ENCODE results near the gene SDK1.

The SDK1 gene

GRCh38 chr7:3540456-3541220 lies 239.6 kb downstream of the SDK1 start:
- in situ Hi-C loops (cut with HindIII; ENCODE audit: low sequenced_read_pairs) = loop anchor here (5.0 kb wide), 1 partner anchor 58 kb away; no protein-coding TSS in a partner anchor
- no peak for DNase-seq (ENCODE audit: low read depth)
- no peak overlapping the region for H3K4me3 ChIP-seq (ENCODE audit: low read depth, low read length)
- TF ChIP-seq CTCF (IDR thresholded peaks at IDR 0.05; ENCODE audit: low read depth, low read length, missing control alignments) = no peak

- no peak for TF ChIP-seq CTCF (IDR thresholded peaks at IDR 0.05; ENCODE audit: low read depth, low read length, missing control alignments)
- H3K4me3 ChIP-seq (ENCODE audit: low read depth, low read length) = no peak overlapping the region
- in situ Hi-C loops (cut with HindIII; ENCODE audit: low sequenced_read_pairs) = loop anchor here (5.0 kb wide), 1 partner anchor 62 kb away; no protein-coding TSS in a partner anchor
- DNase-seq (ENCODE audit: low read depth) = no peak
Observed at GRCh38 chr7:3544202-3544601, 243.2 kb downstream of the SDK1 start.

- TF ChIP-seq CTCF (IDR thresholded peaks at IDR 0.05; ENCODE audit: low read depth, low read length, missing control alignments) = no peak
- in situ Hi-C loops (cut with HindIII; ENCODE audit: low sequenced_read_pairs) = no loop called here
- H3K4me3 ChIP-seq (ENCODE audit: low read depth, low read length) = no peak overlapping the region
- DNase-seq (ENCODE audit: low read depth) = no peak
Observed at GRCh38 chr7:3548815-3549214, 247.8 kb downstream of the SDK1 start.

GRCh38 chr7:3549601-3550000 lies 248.5 kb downstream of the SDK1 start:
- H3K4me3 ChIP-seq (ENCODE audit: low read depth, low read length) = no peak overlapping the region
- no peak for DNase-seq (ENCODE audit: low read depth)
- no peak for TF ChIP-seq CTCF (IDR thresholded peaks at IDR 0.05; ENCODE audit: low read depth, low read length, missing control alignments)
- in situ Hi-C loops (cut with HindIII; ENCODE audit: low sequenced_read_pairs) = no loop called here

GRCh38 chr7:3551536-3551935 lies 250.5 kb downstream of the SDK1 start:
- no peak for DNase-seq (ENCODE audit: low read depth)
- TF ChIP-seq CTCF (IDR thresholded peaks at IDR 0.05; ENCODE audit: low read depth, low read length, missing control alignments) = no peak
- in situ Hi-C loops (cut with HindIII; ENCODE audit: low sequenced_read_pairs) = no loop called here
- no peak overlapping the region for H3K4me3 ChIP-seq (ENCODE audit: low read depth, low read length)

GRCh38 chr7:3552499-3552898 lies 251.4 kb downstream of the SDK1 start:
- no peak for TF ChIP-seq CTCF (IDR thresholded peaks at IDR 0.05; ENCODE audit: low read depth, low read length, missing control alignments)
- no peak overlapping the region for H3K4me3 ChIP-seq (ENCODE audit: low read depth, low read length)
- peak; percentile 6 for DNase-seq (ENCODE audit: low read depth)
- in situ Hi-C loops (cut with HindIII; ENCODE audit: low sequenced_read_pairs) = no loop called here

All from astrocyte of the cerebellum (primary cell).